CD4-positive, alpha-beta memory T cell (primary cell): ENCODE data around the gene CYP39A1. TPM values are rescaled to one million over a fixed set of nuclear protein-coding genes. Genes with fewer than 3 reads are reported as not detected.

ENCODE experiments used
- CTCF ChIA-PET: fragments of 350-600 bp; sonication (Branson Sonifier 250); formaldehyde crosslinking; loops from one replicate; lab custom pipeline; 2021; ENCODE audit warnings: inconsistent platforms; ENCODE audit not compliant: partially characterized antibody; lab: Charles Lee
- POLR2A ChIA-PET: fragments of 350-600 bp; sonication (Branson Sonifier 250); formaldehyde crosslinking; loops from one replicate; lab custom pipeline; 2021; ENCODE audit not compliant: partially characterized antibody; lab: Charles Lee
- DNase-seq, 5 donors: peaks; one replicate each; pipeline versions ENCODE4 v3.0.0 to v3.0.0-alpha.2; 2020 to 2022; ENCODE audit warnings: mixed read lengths in 1 of 5
- H3K27ac ChIP-seq: one replicate; pipeline ENCODE4 v1.7.0; 2013; ENCODE audit warnings: low read depth, low read length
- H3K27me3 ChIP-seq: 2 replicates; pipeline ENCODE4 v1.7.0; 2013; ENCODE audit warnings: mild to moderate bottlenecking, low read length, moderate library complexity; ENCODE audit not compliant: insufficient read depth
- H3K36me3 ChIP-seq: 2 replicates; pipeline ENCODE4 v1.7.0; 2013; ENCODE audit warnings: mild to moderate bottlenecking, low read length, moderate library complexity; ENCODE audit not compliant: insufficient read depth
- H3K4me1 ChIP-seq: 2 replicates; pipeline ENCODE4 v1.7.0; 2013; ENCODE audit warnings: mild to moderate bottlenecking, low read length, moderate library complexity; ENCODE audit not compliant: insufficient read depth
- H3K4me3 ChIP-seq, 2 donors: one replicate each; pipeline ENCODE4 v1.7.0; 2013; ENCODE audit warnings: low read length in 2 of 2, mild to moderate bottlenecking in 1 of 2
- H3K9me3 ChIP-seq, 2 donors: one replicate each; pipeline ENCODE4 v1.7.0; 2013; ENCODE audit warnings: low read length in 2 of 2, control low read depth in 1 of 2; ENCODE audit not compliant: control insufficient read depth in 1 of 2
- H3K27ac Mint-ChIP-seq, 7 donors: one replicate each; pipeline ENCODE4 v1.8.0; 2020 to 2021; ENCODE audit warnings: mixed read lengths in 7 of 7, mild to moderate bottlenecking in 6 of 7, inconsistent platforms in 3 of 7, moderate library complexity in 3 of 7
- H3K27me3 Mint-ChIP-seq, 2 donors: one replicate each; pipeline ENCODE4 v1.8.0; 2020 to 2021; ENCODE audit warnings: mixed read lengths in 2 of 2
- H3K36me3 Mint-ChIP-seq, 2 donors: one replicate each; pipeline ENCODE4 v1.8.0; 2020 to 2021; ENCODE audit warnings: mixed read lengths in 2 of 2, inconsistent platforms in 1 of 2, mild to moderate bottlenecking in 1 of 2
- H3K4me1 Mint-ChIP-seq, 4 donors: one replicate each; pipeline ENCODE4 v1.8.0; 2020 to 2021; ENCODE audit warnings: mixed read lengths in 4 of 4, mild to moderate bottlenecking in 1 of 4
- H3K4me3 Mint-ChIP-seq, 8 donors: one replicate each; pipeline ENCODE4 v1.8.0; 2020 to 2021; ENCODE audit warnings: mixed read lengths in 8 of 8, mild to moderate bottlenecking in 7 of 8, moderate library complexity in 6 of 8, inconsistent platforms in 3 of 8
- H3K9me3 Mint-ChIP-seq, 8 donors: one replicate each; pipeline ENCODE4 v1.8.0; 2020 to 2021; ENCODE audit warnings: mixed read lengths in 8 of 8, mild to moderate bottlenecking in 5 of 8, inconsistent platforms in 3 of 8, moderate library complexity in 1 of 8
- intact Hi-C: fragments of 100-400 bp; cut with micrococcal nuclease; formaldehyde crosslinking; loops from one replicate; pipeline ENCODE4 v1.15.1; 2023
- polyA plus RNA-seq, 2 donors: library from polyadenylated mRNA; unstranded; fragments of 300-500 nt; fragmentation: Illumina TruSeq; gene quantifications; one replicate each; pipeline ENCODE4 v1.2.3, GENCODE V29; 2021
- total RNA-seq, 2 experiments: library from RNA; stranded (reverse); gene quantifications; one replicate each; pipeline ENCODE4 v1.2.3, GENCODE V29; 2021

CYP39A1 gene
- total and polyA plus RNA-seq, 4 experiments from 2014 or later = not detected

- no peaks in the 10 kb centered on the region for H3K4me1 Mint-ChIP-seq
- H3K4me1 ChIP-seq = no peaks in the 10 kb centered on the region
- no peak overlapping the region for H3K27ac ChIP-seq
- no peaks in the 10 kb centered on the region for H3K36me3 Mint-ChIP-seq
- H3K27me3 ChIP-seq = no peaks in the 10 kb centered on the region
- no peak overlapping the region for H3K27ac Mint-ChIP-seq
- DNase-seq = no peak
- peaks cover 0 to 4% of the 10 kb centered on the region in 2 donors for H3K9me3 ChIP-seq
- ChIA-PET POLR2A (no interaction called here), CTCF (interaction anchor here (1.2 kb wide), 1 partner anchor 10 kb away, joined by 6 read pairs; no protein-coding TSS in a partner anchor)
- intact Hi-C loops = no loop called here
- no peaks in the 10 kb centered on the region for H3K36me3 ChIP-seq
- no peak overlapping the region for H3K4me3 ChIP-seq
- peaks cover 8 to 16% of the 10 kb centered on the region in 2 donors for H3K27me3 Mint-ChIP-seq
- no peak overlapping the region for H3K4me3 Mint-ChIP-seq
- peaks cover 0 to 14% (median 6%) of the 10 kb centered on the region in 8 donors for H3K9me3 Mint-ChIP-seq
Measured at GRCh38 chr6:46575530-46575929, 77.1 kb downstream of the CYP39A1 start.

- no peak overlapping the region for H3K27ac Mint-ChIP-seq
- no peak overlapping the region for H3K4me3 Mint-ChIP-seq
- CTCF ChIA-PET = no interaction called here
- H3K27me3 Mint-ChIP-seq = peaks cover 10 to 16% of the 10 kb centered on the region in 2 donors
- H3K9me3 Mint-ChIP-seq = peaks cover 0 to 14% (median 7%) of the 10 kb centered on the region in 8 donors
- H3K36me3 Mint-ChIP-seq = no peaks in the 10 kb centered on the region
- H3K4me3 ChIP-seq = no peak overlapping the region
- H3K27me3 ChIP-seq = no peaks in the 10 kb centered on the region
- H3K4me1 ChIP-seq = no peaks in the 10 kb centered on the region
- POLR2A ChIA-PET = no interaction called here
- no peaks in the 10 kb centered on the region for H3K36me3 ChIP-seq
- DNase-seq = no peak
- no peaks in the 10 kb centered on the region for H3K4me1 Mint-ChIP-seq
- no peak overlapping the region for H3K27ac ChIP-seq
- H3K9me3 ChIP-seq = peaks cover 0 to 4% of the 10 kb centered on the region in 2 donors
- intact Hi-C loops = no loop called here
Measured at GRCh38 chr6:46573140-46573539, 79.5 kb downstream of the CYP39A1 start.

- H3K27ac Mint-ChIP-seq = no peak overlapping the region
- no peak overlapping the region for H3K4me3 Mint-ChIP-seq
- no peaks in the 10 kb centered on the region for H3K9me3 ChIP-seq
- no peaks in the 10 kb centered on the region for H3K36me3 Mint-ChIP-seq
- H3K9me3 Mint-ChIP-seq = peaks cover 0 to 4% (median under 1%) of the 10 kb centered on the region in 8 donors
- no peaks in the 10 kb centered on the region for H3K4me1 Mint-ChIP-seq
- intact Hi-C loops = no loop called here
- H3K4me1 ChIP-seq = no peaks in the 10 kb centered on the region
- peaks cover 0 to 17% of the 10 kb centered on the region in 2 donors for H3K27me3 Mint-ChIP-seq
- no peak for DNase-seq
- H3K27me3 ChIP-seq = no peaks in the 10 kb centered on the region
- H3K4me3 ChIP-seq = no peak overlapping the region
- ChIA-PET POLR2A (no interaction called here), CTCF (no interaction called here)
- no peak overlapping the region for H3K27ac ChIP-seq
- H3K36me3 ChIP-seq = no peaks in the 10 kb centered on the region
Measured at GRCh38 chr6:46565531-46565930, 87.1 kb downstream of the CYP39A1 start.

- Histone ChIP-seq H3K4me3 (no peak overlapping the region), H3K27me3 (no peaks in the 10 kb centered on the region), H3K36me3 (no peaks in the 10 kb centered on the region), H3K27ac (no peak overlapping the region), H3K4me1 (no peaks in the 10 kb centered on the region), H3K9me3 (no peaks in the 10 kb centered on the region)
- no peak overlapping the region for H3K4me3 Mint-ChIP-seq
- H3K36me3 Mint-ChIP-seq = no peaks in the 10 kb centered on the region
- H3K9me3 Mint-ChIP-seq = peaks cover 0 to 4% (median 0%) of the 10 kb centered on the region in 8 donors
- no peak overlapping the region for H3K27ac Mint-ChIP-seq
- intact Hi-C loops = no loop called here
- CTCF ChIA-PET = no interaction called here
- H3K4me1 Mint-ChIP-seq = no peaks in the 10 kb centered on the region
- peaks cover 0 to 14% of the 10 kb centered on the region in 2 donors for H3K27me3 Mint-ChIP-seq
- POLR2A ChIA-PET = no interaction called here
- DNase-seq = no peak
Measured at GRCh38 chr6:46563924-46564323, 88.7 kb downstream of the CYP39A1 start.

- H3K4me1 ChIP-seq = no peaks in the 10 kb centered on the region
- Mint-ChIP-seq H3K9me3 (peaks cover 0 to 4% (median 0%) of the 10 kb centered on the region in 8 donors), H3K4me3 (no peak overlapping the region), H3K27me3 (peaks cover 0 to 5% of the 10 kb centered on the region in 2 donors), H3K36me3 (no peaks in the 10 kb centered on the region), H3K27ac (no peak overlapping the region), H3K4me1 (no peaks in the 10 kb centered on the region)
- H3K9me3 ChIP-seq = no peaks in the 10 kb centered on the region
- no peak for DNase-seq
- no peaks in the 10 kb centered on the region for H3K36me3 ChIP-seq
- no peaks in the 10 kb centered on the region for H3K27me3 ChIP-seq
- no peak overlapping the region for H3K4me3 ChIP-seq
- ChIA-PET CTCF (no interaction called here), POLR2A (no interaction called here)
- H3K27ac ChIP-seq = no peak overlapping the region
- intact Hi-C loops = no loop called here
Measured at GRCh38 chr6:46556053-46556452, 96.6 kb downstream of the CYP39A1 start.

- no peak for DNase-seq
- H3K27ac Mint-ChIP-seq = no peak overlapping the region
- H3K27me3 Mint-ChIP-seq = peaks cover 2 to 5% of the 10 kb centered on the region in 2 donors
- Histone ChIP-seq H3K4me1 (no peaks in the 10 kb centered on the region), H3K4me3 (no peak overlapping the region), H3K36me3 (no peaks in the 10 kb centered on the region), H3K27me3 (no peaks in the 10 kb centered on the region), H3K27ac (no peak overlapping the region), H3K9me3 (no peaks in the 10 kb centered on the region)
- H3K36me3 Mint-ChIP-seq = no peaks in the 10 kb centered on the region
- CTCF ChIA-PET = no interaction called here
- no peak overlapping the region for H3K4me3 Mint-ChIP-seq
- H3K9me3 Mint-ChIP-seq = peaks cover 0 to 4% (median 0%) of the 10 kb centered on the region in 8 donors
- POLR2A ChIA-PET = no interaction called here
- H3K4me1 Mint-ChIP-seq = no peaks in the 10 kb centered on the region
- intact Hi-C loops = no loop called here
Measured at GRCh38 chr6:46555129-46555528, 97.5 kb downstream of the CYP39A1 start.

GRCh38 chr6:46549155-46549554 lies 103.5 kb downstream of the CYP39A1 start:
- peaks cover 0 to 10% (median 3%) of the 10 kb centered on the region in 8 donors for H3K9me3 Mint-ChIP-seq
- no peaks in the 10 kb centered on the region for H3K36me3 Mint-ChIP-seq
- H3K36me3 ChIP-seq = no peaks in the 10 kb centered on the region
- peaks cover 1 to 4% of the 10 kb centered on the region in 2 donors for H3K27me3 Mint-ChIP-seq
- intact Hi-C loops = no loop called here
- no peak for DNase-seq
- no peaks in the 10 kb centered on the region for H3K4me1 ChIP-seq
- ChIA-PET POLR2A (no interaction called here), CTCF (no interaction called here)
- H3K9me3 ChIP-seq = no peaks in the 10 kb centered on the region
- no peak overlapping the region for H3K27ac ChIP-seq
- H3K4me1 Mint-ChIP-seq = no peaks in the 10 kb centered on the region
- H3K4me3 Mint-ChIP-seq = no peak overlapping the region
- H3K27me3 ChIP-seq = no peaks in the 10 kb centered on the region
- H3K27ac Mint-ChIP-seq = no peak overlapping the region
- no peak overlapping the region for H3K4me3 ChIP-seq

GRCh38 chr6:46541556-46541955 lies 111.1 kb downstream of the CYP39A1 start:
- H3K4me3 Mint-ChIP-seq = no peak overlapping the region

More at GRCh38 chr6:46541556-46541955, 111.1 kb downstream of the CYP39A1 start:
- ChIA-PET POLR2A (no interaction called here), CTCF (no interaction called here)
- DNase-seq = no peak
- Mint-ChIP-seq H3K4me1 (no peaks in the 10 kb centered on the region), H3K36me3 (no peaks in the 10 kb centered on the region), H3K9me3 (peaks cover 3 to 27% (median 9%) of the 10 kb centered on the region in 8 donors), H3K27ac (no peak overlapping the region), H3K27me3 (peaks cover 6 to 11% of the 10 kb centered on the region in 2 donors)
- Histone ChIP-seq H3K36me3 (no peaks in the 10 kb centered on the region), H3K4me1 (no peaks in the 10 kb centered on the region), H3K9me3 (no peaks in the 10 kb centered on the region), H3K4me3 (no peak overlapping the region), H3K27me3 (no peaks in the 10 kb centered on the region), H3K27ac (no peak overlapping the region)
- intact Hi-C loops = no loop called here
